ENCODE measurements around the gene DCAF17. TPM values are rescaled to one million over a fixed set of nuclear protein-coding genes. Genes with fewer than 3 reads are reported as not detected.
A peak's percentile ranks its signal among the peaks of the same experiment; 100 is the strongest.

DCAF17 gene
- total and polyA plus RNA-seq, 2 of the 13 experiments (the other 11 are each of a cell fraction or from before 2014, with no cell fraction given): 13.7 to 30.0 TPM

GRCh38 chr2:171432969-171433762, 860 bp upstream of the DCAF17 start (continued):
- TF ChIP-seq AHDC1 (CRISPR knock-in tag; IDR thresholded peaks at IDR 0.05; ENCODE audit: borderline replicate concordance) (no peak), SAFB2 (CRISPR knock-in tag; IDR thresholded peaks at IDR 0.05; ENCODE audit: borderline replicate concordance, low read depth) (no peak), ZNF432 (CRISPR knock-in tag; IDR thresholded peaks at IDR 0.05; ENCODE audit: borderline replicate concordance) (no peak), ZKSCAN5 (CRISPR knock-in tag; IDR thresholded peaks at IDR 0.05) (no peak), ZFP36L1 (CRISPR knock-in tag; IDR thresholded peaks at IDR 0.05) (peak; percentile 69; the same call in 1 of the 2 replicates), ZNF318 (CRISPR knock-in tag; IDR thresholded peaks at IDR 0.05) (no peak), NPAS2 (CRISPR knock-in tag; IDR thresholded peaks at IDR 0.05; ENCODE audit: borderline replicate concordance) (no peak), ZNF678 (CRISPR knock-in tag; IDR thresholded peaks at IDR 0.05) (no peak), SSRP1 (CRISPR knock-in tag; IDR thresholded peaks at IDR 0.05) (peak; percentile 87; the same call in 1 of the 2 replicates), MIXL1 (CRISPR knock-in tag; IDR thresholded peaks at IDR 0.05) (no peak), NR2F1 (CRISPR knock-in tag; IDR thresholded peaks at IDR 0.05) (no peak), ZNF326 (CRISPR knock-in tag; IDR thresholded peaks at IDR 0.05; ENCODE audit: borderline replicate concordance) (no peak), THRA (CRISPR knock-in tag; IDR thresholded peaks at IDR 0.05; ENCODE audit: borderline replicate concordance) (peak; percentile 23; the same call in 1 of the 2 replicates)
